Muscle of back (tissue), 13 donors: Measurements from ENCODE around the gene OR5AP2. TPM values are rescaled to one million over a fixed set of nuclear protein-coding genes. Genes with fewer than 3 reads are reported as not detected.
"Not testable (repeated sequence)": the region's sequence is repeated elsewhere in the genome, so short reads cannot be mapped to it uniquely, and the experiment has no call there.

Experiments
- DNase-seq, 3 donors: peaks; one replicate each; pipeline versions ENCODE4 v3.0.0 to v3.0.0-alpha.2; 2013
- long read RNA-seq, 9 donors: transcript quantifications; one replicate each; lab custom pipeline, GENCODE V29; 2026
- polyA plus RNA-seq, 10 donors: library from polyadenylated mRNA; unstranded; fragments of 120-200 nt; gene quantifications; one replicate each; pipeline ENCODE4 v1.2.1, GENCODE V29; 2013; ENCODE audit not compliant: insufficient read length in 10 of 10

OR5AP2 gene
- not detected for polyA plus RNA-seq
- long read RNA-seq, donor 1: 0 reads
- long read RNA-seq, donor 2: 0 reads
- long read RNA-seq, donor 3: 0 reads
- long read RNA-seq, donor 4: 0 reads
- long read RNA-seq, donor 5: 0 reads
- long read RNA-seq, donor 6: 0 reads
- long read RNA-seq, donor 7: 0 reads
- long read RNA-seq, donor 8: 0 reads
- long read RNA-seq, donor 9: 0 reads

DNA sequence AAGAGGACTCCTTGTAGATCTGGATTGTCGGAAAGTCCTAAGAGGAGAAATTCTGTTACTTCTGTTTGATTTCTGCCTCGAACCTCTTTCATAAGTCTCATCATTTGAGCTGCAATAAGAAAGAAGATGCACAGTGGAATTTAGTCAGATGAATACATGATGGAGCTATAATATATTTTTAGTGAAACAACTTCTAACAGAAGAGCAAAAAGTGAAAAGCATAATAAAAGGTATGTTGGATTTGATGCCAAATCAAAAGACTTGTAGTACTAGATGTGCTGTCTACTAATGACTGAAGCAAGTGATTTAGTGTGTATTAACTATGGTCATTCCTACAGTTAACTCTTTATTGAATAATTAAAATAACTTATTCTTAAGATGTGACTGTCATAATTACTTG lies at the start of gene OR5AP2:
Gene OR5AP2, minus strand, starts transcription at position 101 of the 400 bp plus-strand sequence. Its CDS starts 0 bp downstream, at position 101.
- DNase-seq: no peak

DNA sequence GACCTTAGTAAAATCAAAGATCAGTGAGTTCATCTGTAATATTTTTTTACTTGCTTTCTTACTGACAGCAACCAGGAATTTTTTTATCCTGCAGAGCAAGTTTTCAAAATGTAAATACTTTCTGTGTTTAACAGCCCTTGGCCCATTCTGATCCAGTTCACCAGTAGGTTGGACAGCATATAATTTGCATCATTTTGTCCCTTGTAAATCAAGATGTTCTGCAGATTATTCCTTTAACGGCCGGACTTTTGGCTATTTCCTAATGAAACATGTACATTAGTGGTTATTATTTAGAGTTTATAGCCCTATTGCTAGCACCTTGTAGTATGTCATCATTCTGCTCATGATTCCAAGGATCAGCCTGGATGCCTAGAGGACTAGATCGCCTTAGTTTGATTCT lies 48.9 kb upstream of the OR5AP2 start:
- not testable (repeated sequence) for DNase-seq

DNA sequence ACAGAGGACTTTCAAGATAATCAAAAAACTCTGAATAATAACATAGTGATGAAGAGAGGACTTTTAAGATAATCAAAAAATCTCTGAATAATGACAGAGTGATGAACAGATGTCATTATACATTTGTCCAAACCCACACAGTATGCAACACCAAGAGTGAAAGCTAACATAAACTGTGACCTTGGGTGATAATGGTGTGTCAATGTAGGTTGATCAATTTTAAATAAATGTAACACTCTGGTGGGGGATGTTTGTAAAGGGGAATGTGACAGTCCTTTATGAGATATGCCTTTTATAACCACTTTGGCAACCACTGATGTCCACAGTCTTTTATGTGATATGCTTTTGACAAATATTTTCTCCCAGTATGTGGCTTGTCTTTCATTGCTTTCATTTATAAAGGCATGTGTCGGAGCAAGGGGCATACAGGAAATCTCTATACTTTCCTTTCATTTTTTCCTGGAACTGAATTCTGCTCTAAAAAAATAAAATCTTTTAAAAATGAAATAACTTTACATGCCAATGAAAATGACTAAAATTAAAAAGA lies 46.4 kb upstream of the OR5AP2 start:
- no peak for DNase-seq

DNA sequence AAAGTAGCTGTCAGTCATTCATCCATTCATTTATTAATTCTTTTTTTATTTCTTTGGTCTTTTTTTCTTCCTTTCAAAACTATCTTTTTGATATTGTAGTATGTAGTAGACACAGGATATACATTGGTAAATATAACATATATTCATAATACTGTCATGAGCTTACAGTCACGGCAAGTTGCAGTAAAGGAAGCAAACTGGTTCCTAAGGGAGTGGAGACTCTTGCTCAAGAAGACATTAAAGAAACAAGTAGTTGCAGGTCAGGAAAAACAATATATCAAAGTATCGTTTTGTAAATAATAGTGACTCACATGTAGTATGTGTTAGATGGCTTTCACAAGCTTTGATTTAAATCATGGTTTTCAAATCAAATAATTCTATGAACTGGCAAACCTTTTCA lies 28.7 kb upstream of the OR5AP2 start:
- no peak for DNase-seq

DNA sequence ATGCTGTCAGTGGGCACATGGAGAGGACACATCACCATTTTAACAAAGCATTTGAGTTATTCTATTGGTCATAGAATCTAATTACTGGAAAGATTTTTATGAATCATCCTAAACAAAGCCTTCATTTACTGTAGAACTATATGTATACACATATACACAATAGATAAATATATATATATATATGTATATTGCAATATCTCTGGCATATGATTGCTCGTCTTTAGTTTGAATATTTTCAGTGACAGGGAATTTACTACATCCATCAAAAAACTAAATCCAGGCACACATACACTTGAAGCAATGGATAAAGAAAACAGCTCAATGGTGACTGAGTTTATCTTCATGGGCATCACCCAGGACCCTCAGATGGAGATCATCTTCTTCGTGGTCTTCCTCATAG lies 21.1 kb upstream of the OR5AP2 start, which contains the start of gene OR5AR1:
Gene OR5AR1, plus strand, starts transcription at position 301 of the 400 bp plus-strand sequence. Its CDS starts 0 bp downstream, at position 301.
- no peak for DNase-seq

DNA sequence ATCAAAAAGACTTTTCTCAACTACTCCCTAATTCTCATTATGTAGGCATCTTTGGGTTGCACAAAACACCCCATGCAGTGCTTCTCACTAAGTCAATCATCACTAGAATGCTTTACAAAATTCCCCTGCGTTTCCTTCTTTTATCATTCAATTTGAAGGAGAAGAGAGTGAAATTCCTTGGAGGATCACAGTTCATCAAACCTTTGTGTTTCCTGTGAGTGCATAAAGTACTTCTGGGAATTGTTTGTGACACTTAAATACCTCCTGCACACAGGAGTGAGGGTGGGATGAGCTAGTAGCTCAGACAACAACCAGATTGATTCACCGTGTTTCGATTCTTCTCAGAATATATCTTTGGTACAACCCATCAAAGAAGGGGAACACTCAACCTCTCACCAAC lies 17.5 kb upstream of the OR5AP2 start:
- no peak for DNase-seq

DNA sequence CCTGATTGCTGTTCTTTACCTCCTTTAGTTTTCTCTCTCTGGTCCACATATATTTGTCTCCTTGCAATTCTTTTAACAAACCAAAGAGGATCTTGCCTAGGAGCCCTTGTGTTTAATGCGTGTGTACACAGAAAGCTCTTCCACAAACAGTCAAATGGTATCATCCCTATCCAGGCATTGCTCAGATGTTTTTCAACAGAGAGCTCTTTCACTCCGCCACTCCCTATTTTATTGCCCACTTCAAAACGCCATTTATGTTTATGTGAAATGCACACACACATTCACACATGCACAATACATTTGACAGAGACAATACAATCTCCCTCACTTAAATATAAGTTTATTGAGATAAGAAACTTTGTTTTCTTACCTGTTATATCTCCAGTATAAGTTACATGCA lies 4.7 kb downstream of the OR5AP2 start:
- no peak for DNase-seq

DNA sequence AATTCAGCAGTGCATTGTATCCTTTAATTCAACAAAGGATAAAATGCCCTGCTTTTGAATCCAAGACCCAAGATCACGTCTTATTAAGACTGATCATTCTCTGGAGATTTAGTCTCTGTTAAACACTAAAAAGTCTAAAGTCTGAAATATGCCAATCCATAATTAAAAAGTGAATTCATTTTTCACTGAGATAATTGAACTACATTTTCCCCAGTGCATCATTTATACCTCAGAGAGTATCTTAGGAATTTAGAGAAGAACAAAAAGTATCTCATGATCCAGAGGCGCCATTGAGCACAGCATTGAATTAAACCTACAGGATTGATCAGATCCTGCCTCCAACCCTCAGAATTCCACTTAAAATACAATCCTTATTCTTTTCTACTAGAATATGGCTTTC lies 5.4 kb downstream of the OR5AP2 start:
- no peak for DNase-seq

DNA sequence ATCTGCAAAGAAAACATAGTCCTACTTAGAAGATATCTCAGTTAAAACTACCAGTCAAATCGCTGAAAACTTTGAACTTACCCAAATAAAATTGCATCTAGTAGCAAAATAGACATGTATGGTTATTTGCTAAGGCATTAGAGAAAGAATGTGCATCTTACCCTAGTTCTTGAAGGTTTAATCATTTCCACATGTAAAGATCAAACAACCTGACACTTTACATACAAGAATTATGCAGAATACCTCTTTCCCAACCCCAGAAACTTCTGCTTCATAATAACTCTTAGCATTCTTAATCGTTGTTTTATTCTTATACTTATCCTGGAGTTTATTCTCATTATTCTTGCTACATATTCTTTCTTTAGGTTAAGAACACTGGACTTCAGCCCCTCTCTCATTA lies 9.9 kb downstream of the OR5AP2 start:
- DNase-seq: no peak

DNA sequence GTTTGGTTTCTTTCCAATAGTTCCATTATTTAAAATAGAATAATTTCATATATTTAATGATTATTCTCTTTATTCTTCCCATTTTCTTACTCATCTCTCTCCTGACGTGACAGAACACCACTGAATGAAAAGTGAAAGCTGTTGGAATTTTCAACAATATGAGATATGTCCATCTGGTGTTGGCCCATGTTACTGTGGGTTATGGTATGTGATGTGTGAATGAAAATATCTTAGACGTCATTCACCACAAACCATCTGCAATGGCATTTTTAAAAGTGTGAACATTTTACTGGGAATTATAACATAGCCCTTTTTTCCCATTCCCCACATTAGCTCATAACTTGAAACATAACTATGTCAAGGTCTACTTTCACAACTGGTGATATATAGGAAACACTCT lies 16.3 kb downstream of the OR5AP2 start:
- DNase-seq: no peak

DNA sequence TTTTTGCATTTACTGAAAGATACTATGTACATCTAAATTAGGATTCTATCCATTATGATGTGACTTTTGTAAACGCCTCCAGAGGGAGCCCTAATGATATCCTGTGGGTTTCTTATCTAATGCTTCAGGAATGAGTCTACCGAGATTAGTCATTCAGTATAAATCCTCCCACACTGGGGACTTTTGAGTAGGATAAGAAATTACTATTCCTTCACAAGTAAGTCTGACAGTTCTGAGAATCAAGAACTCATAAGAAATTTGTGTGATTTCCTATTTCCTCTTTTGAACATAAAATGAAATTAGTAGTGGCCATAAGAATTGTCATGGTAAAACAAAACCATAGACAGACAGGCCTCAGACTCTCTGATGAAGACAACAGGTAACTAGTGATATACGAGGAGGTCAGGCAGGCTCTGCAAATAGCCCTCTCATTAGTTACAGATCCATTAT lies 17.6 kb downstream of the OR5AP2 start:
- peak; percentile 1 to 22 (median 3) for DNase-seq

DNA sequence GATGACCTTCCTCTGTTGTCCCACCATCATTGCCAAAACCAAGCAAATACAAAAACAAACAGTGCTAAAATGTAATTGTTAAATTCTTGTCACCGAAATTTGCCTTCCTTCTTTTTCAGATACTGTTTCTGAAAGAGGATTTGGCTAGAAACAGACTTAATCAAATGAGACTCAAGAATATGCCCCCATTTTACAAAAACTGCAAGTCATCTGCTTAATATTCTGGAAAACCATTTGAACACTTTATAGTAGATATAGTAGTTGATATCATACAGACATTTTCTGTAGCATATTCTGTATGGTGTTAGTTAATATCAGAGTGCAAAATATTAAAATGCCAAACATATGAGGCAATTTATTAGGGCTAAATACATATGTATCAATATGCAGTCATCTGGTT lies 31.1 kb downstream of the OR5AP2 start:
- DNase-seq: no peak

DNA sequence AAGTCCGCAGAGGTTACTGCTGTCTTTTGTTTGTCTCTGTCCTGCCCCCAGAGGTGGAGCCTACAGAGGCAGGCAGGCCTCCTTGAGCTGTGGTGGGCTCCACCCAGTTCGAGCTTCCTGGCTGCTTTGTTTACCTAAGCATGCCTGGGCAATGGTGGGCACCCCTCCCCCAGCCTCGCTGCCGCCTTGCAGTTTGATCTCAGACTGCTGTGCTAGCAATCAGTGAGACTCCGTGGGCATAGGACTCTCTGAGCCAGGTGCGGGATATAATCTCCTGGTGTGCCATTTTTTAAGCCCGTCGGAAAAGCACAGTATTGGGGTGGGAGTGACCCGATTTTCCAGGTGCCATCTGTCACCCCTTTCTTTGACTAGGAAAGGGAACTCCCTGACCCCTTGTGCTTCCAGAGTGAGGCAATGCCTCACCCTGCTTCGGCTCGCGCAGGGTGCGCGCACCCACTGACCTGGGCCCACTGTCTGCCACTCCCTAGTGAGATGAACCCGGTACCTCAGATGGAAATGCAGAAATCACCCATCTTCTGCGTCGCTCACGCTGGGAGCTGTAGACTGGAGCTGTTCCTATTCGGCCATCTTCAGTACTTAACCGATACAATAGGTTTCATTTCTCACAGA lies 50.0 kb downstream of the OR5AP2 start:
- DNase-seq: not testable (repeated sequence)

Other genes with a start within 250 kb of the OR5AP2 start
- gene OR5AL1, start 229.7 kb downstream of the OR5AP2 start, polyA plus RNA-seq: not detected
- gene OR5M3, start 169.1 kb downstream of the OR5AP2 start, polyA plus RNA-seq: not detected
- gene OR5M8, start 151.1 kb downstream of the OR5AP2 start, polyA plus RNA-seq: not detected
- gene OR5M11, start 99.2 kb downstream of the OR5AP2 start, polyA plus RNA-seq: not detected
- not detected for gene OR5M10, start 64.7 kb downstream of the OR5AP2 start, polyA plus RNA-seq
- not detected for gene OR5M1, start 27.6 kb downstream of the OR5AP2 start, polyA plus RNA-seq
- not detected for gene OR5AR1, start 21.2 kb upstream of the OR5AP2 start, polyA plus RNA-seq
- not detected for gene OR9G1, start 56.7 kb upstream of the OR5AP2 start, polyA plus RNA-seq
- gene OR9G4, start 106.3 kb upstream of the OR5AP2 start, polyA plus RNA-seq: not detected